ENCODE data around the gene GORASP1.

GRCh38 chr3:39137435-39137936, 30.1 kb upstream of the GORASP1 start:
- TF ChIP-seq ZNF280D (tag by site-specific recombination; IDR thresholded peaks at IDR 0.05) (no peak), AEBP2 (tag by site-specific recombination; IDR thresholded peaks at IDR 0.05; ENCODE audit: borderline replicate concordance) (no peak), CTCF (tag by site-specific recombination; IDR thresholded peaks at IDR 0.05) (no peak), ZNF274 (IDR thresholded peaks at IDR 0.05; ENCODE audit: low read length) (no peak), ZNF274 (tag by site-specific recombination; IDR thresholded peaks at IDR 0.05; ENCODE audit: borderline replicate concordance) (no peak), ELK4 (IDR thresholded peaks at IDR 0.05; ENCODE audit: borderline replicate concordance, low read depth, low read length) (no peak), ZNF23 (tag by site-specific recombination; IDR thresholded peaks at IDR 0.05; ENCODE audit: borderline replicate concordance) (no peak), ZNF433 (tag by site-specific recombination; IDR thresholded peaks at IDR 0.05; ENCODE audit: low read depth) (no peak), ZBTB10 (tag by site-specific recombination; IDR thresholded peaks at IDR 0.05) (no peak)
